PC-3 (cell line): ENCODE data around the gene SPINDOC. TPM values are rescaled to one million over a fixed set of nuclear protein-coding genes. Genes with fewer than 3 reads are reported as not detected.

Experiments
- ATAC-seq: fragments of 200-7000 bp; cut with Tn5 transposase; 2 replicates; pipeline ENCODE4 v1.9.1; 2020; ENCODE audit warnings: mild to moderate bottlenecking, moderate library complexity
- BruUV-seq: library from RNA; stranded (reverse); fragments of 400-500 nt; replicated peaks from 2 replicates; lab custom pipeline; 2021; lab: Mats Ljungman, UMichigan
- CTCF ChIA-PET: fragments of 300-600 bp; sonication (Branson Sonifier 250); formaldehyde crosslinking; loops from one replicate; lab custom pipeline; 2022; ENCODE audit warnings: antibody characterized with exemption; lab: Charles Lee
- POLR2A ChIA-PET: fragments of 300-600 bp; sonication (Branson Sonifier 250); formaldehyde crosslinking; loops from one replicate; lab custom pipeline; 2022; ENCODE audit warnings: antibody characterized with exemption; ENCODE audit not compliant: unreplicated experiment; lab: Charles Lee
- DNase-seq: peaks from one replicate; pipeline ENCODE4 v3.0.0-alpha.2; 2015
- H2AFZ ChIP-seq: fragments of 300-600 bp; sonication (generic); 2 replicates; pipeline ENCODE4 v1.6.0; 2016; ENCODE audit warnings: antibody characterized with exemption, low read length
- H3F3A ChIP-seq: fragments of 300-600 bp; sonication (generic); one replicate; pipeline ENCODE4 v1.6.0; 2017; ENCODE audit warnings: antibody characterized with exemption, low read length, control low read depth, mild to moderate bottlenecking; ENCODE audit not compliant: unreplicated experiment
- H3K27ac ChIP-seq: fragments of 300-600 bp; sonication (generic); 2 replicates; pipeline ENCODE4 v1.5.1; 2016; ENCODE audit warnings: mild to moderate bottlenecking, low read length
- H3K27me3 ChIP-seq: fragments of 300-600 bp; sonication (generic); 2 replicates; pipeline ENCODE4 v1.6.1; 2016; ENCODE audit warnings: low read length, mixed read lengths
- H3K36me3 ChIP-seq: fragments of 300-600 bp; sonication (generic); 2 replicates; pipeline ENCODE4 v1.6.1; 2016; ENCODE audit warnings: low read depth, mixed run types, low read length, mixed read lengths
- H3K4me1 ChIP-seq: fragments of 300-600 bp; sonication (generic); 2 replicates; pipeline ENCODE4 v1.5.1; 2016; ENCODE audit warnings: low read length; ENCODE audit not compliant: insufficient read depth
- H3K4me2 ChIP-seq: fragments of 300-600 bp; sonication (generic); 2 replicates; pipeline ENCODE4 v1.6.0; 2016; ENCODE audit warnings: low read length
- H3K4me3 ChIP-seq: fragments of 300-600 bp; sonication (generic); 2 replicates; pipeline ENCODE4 v1.5.1; 2016; ENCODE audit warnings: mild to moderate bottlenecking, low read length, mixed read lengths
- H3K79me2 ChIP-seq: fragments of 300-600 bp; sonication (generic); 2 replicates; pipeline ENCODE4 v1.6.1; 2017; ENCODE audit warnings: low read length, mixed read lengths
- H3K9ac ChIP-seq: fragments of 300-600 bp; sonication (generic); 2 replicates; pipeline ENCODE4 v1.6.0; 2016; ENCODE audit warnings: mild to moderate bottlenecking, low read length
- H3K9me2 ChIP-seq: fragments of 300-600 bp; sonication (generic); replicated peaks from 2 replicates; pipeline ENCODE4 v1.6.1; 2016; ENCODE audit warnings: mixed run types, low read length, mixed read lengths
- H3K9me3 ChIP-seq: fragments of 300-600 bp; sonication (generic); 2 replicates; pipeline ENCODE4 v1.6.1; 2016; ENCODE audit warnings: low read length, mixed read lengths
- H4K20me1 ChIP-seq: fragments of 300-600 bp; sonication (generic); 2 replicates; pipeline ENCODE4 v1.6.1; 2016; ENCODE audit warnings: low read length, mixed read lengths
- CTCF ChIP-seq: fragments of 300-600 bp; sonication (generic); conservative IDR thresholded peaks from 2 replicates; pipeline ENCODE4 v1.5.1; 2017; ENCODE audit warnings: antibody characterized with exemption, low read depth, mild to moderate bottlenecking, low read length
- EZH2 ChIP-seq: fragments of 300-600 bp; sonication (generic); IDR thresholded peaks from one replicate; pipeline ENCODE4 v1.6.1; 2017; ENCODE audit warnings: antibody characterized with exemption, mild to moderate bottlenecking, low read length; ENCODE audit not compliant: unreplicated experiment
- EZH2phosphoT487 ChIP-seq: fragments of 300-600 bp; sonication (generic); IDR thresholded peaks from 2 replicates; pipeline ENCODE4 v1.6.1; 2018; ENCODE audit warnings: mild to moderate bottlenecking, antibody characterized with exemption, low read length, borderline replicate concordance
- intact Hi-C: fragments of 100-400 bp; cut with micrococcal nuclease; formaldehyde crosslinking; loops from 2 replicates; pipeline ENCODE4 v1.9.0; 2023
- total RNA-seq: library from RNA; depleted of rRNA; stranded (reverse); fragments of >200 nt; gene quantifications from 2 replicates; pipeline ENCODE4 v1.2.3, GENCODE V29; 2014

Gene SPINDOC
- total RNA-seq, 1 experiment from 2014 or later = 61.5 TPM

DNA sequence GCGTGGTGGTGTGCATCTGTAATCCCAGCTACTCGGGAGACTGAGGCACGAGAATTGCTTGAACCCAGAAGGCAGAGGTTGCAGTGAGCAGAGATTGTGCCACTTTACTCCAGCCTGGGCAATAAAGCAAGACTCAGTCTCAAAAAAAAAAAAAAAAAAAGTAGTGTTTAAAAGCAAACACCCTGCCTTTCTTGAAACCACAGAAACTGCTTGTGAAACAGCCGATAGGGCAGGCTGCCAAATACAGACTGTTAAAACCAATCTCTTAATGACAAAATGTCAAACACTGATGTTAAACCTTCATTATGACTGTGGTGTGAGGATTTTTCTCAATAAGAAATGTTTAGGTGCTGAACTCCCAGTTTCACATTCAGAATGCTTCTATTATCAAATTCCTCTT is 53.0 kb downstream of the SPINDOC start:
- POLR2A ChIA-PET = no interaction called here
- H3F3A ChIP-seq = no peaks in the 10 kb centered on the region
- H3K9me2 ChIP-seq = no peaks in the 10 kb centered on the region
- H3K36me3 ChIP-seq = peaks cover 9% of the 10 kb centered on the region; the same call in 1 of the 2 replicates
- DNase-seq (peak; percentile 42), ATAC-seq (no peak)
- peaks cover 85% of the 10 kb centered on the region for H3K79me2 ChIP-seq
- H2AFZ ChIP-seq = no peak overlapping the region
- no peak for TF ChIP-seq EZH2phosphoT487
- TF ChIP-seq CTCF = no peak
- no peak for TF ChIP-seq EZH2
- peaks cover 41% of the 10 kb centered on the region for H3K4me1 ChIP-seq
- BruUV-seq = no TSS peak
- no peaks in the 10 kb centered on the region for H3K9me3 ChIP-seq
- no peak overlapping the region for H3K9ac ChIP-seq
- H3K4me3 ChIP-seq = no peak overlapping the region
- H3K27me3 ChIP-seq = no peaks in the 10 kb centered on the region
- intact Hi-C loops = no loop called here
- H4K20me1 ChIP-seq = peaks cover 13% of the 10 kb centered on the region
- no peak overlapping the region for H3K4me2 ChIP-seq
- H3K27ac ChIP-seq = no peak overlapping the region
- CTCF ChIA-PET = no interaction called here

- Histone ChIP-seq H3K27ac (no peak overlapping the region), H3K79me2 (peaks cover 79% of the 10 kb centered on the region), H3K4me3 (no peak overlapping the region), H3K27me3 (no peaks in the 10 kb centered on the region), H3F3A (no peaks in the 10 kb centered on the region), H3K4me2 (no peak overlapping the region), H4K20me1 (peaks cover 13% of the 10 kb centered on the region), H3K9me3 (no peaks in the 10 kb centered on the region), H3K4me1 (peaks cover 51% of the 10 kb centered on the region), H3K9me2 (no peaks in the 10 kb centered on the region), H2AFZ (no peak overlapping the region), H3K36me3 (0 out of 2 replicates have a peak, but pooled peaks cover 3% of the 10 kb centered on the region), H3K9ac (no peak overlapping the region)
- ChIA-PET POLR2A (no interaction called here), CTCF (no interaction called here)
- TF ChIP-seq EZH2 (no peak), CTCF (no peak), EZH2phosphoT487 (no peak)
- BruUV-seq = no TSS peak
- intact Hi-C loops = no loop called here
- ATAC-seq (no peak), DNase-seq (no peak)
These were observed 54.3 kb downstream of the SPINDOC start for GRCh38 chr11:63867511-63867910.

DNA sequence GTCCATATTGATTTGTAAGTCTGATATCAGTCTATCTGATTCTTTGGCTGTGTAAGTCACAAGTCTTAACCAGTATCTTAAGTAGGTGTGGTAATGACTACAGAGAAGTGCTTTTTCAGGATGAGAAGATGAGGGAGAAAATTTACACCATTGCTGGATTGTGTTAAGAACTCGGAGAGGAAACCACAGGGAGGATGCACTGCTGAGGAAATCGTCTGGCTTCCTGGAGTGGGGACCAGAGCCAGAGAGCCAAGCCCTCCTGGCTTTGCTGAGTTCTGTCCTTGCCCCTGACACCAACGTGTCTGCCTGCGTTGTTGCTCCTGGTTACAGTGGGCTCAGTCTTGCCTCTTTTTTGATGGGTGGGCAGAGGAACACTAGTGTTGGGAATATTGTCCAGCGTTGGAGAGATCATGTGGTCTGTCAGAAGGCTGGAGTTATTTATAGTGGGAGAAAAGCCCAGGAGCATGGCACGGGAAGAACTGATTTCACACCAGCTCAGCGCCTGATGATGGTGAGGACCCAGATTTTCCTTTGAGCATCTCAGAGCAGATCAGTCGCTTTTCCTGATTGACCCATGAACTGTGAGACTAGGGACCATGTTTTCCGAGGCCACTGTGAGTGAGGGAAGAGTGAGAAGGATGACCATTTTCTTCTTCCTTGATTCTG is 55.3 kb downstream of the SPINDOC start:
- H3K79me2 ChIP-seq = peaks cover 80% of the 10 kb centered on the region
- no peak overlapping the region for H2AFZ ChIP-seq
- no peaks in the 10 kb centered on the region for H3F3A ChIP-seq
- H3K27me3 ChIP-seq = no peaks in the 10 kb centered on the region
- no peak overlapping the region for H3K4me3 ChIP-seq
- no peak for TF ChIP-seq CTCF
- TF ChIP-seq EZH2phosphoT487 = no peak
- no peak for TF ChIP-seq EZH2
- intact Hi-C loops = no loop called here
- ChIA-PET POLR2A (interaction anchor here (0.6 to 0.7 kb wide), 2 partner anchors 16 to 835 kb away, joined by 3 read pairs; no protein-coding TSS in a partner anchor), CTCF (interaction anchor here (0.8 kb wide), 1 partner anchor 30 kb away, joined by 3 read pairs; no protein-coding TSS in a partner anchor)
- H4K20me1 ChIP-seq = peaks cover 13% of the 10 kb centered on the region
- H3K9ac ChIP-seq = no peak overlapping the region
- H3K4me2 ChIP-seq = peak overlapping the region; percentile 51
- H3K9me2 ChIP-seq = no peaks in the 10 kb centered on the region
- H3K27ac ChIP-seq = peak overlapping the region; percentile 10; the same call in 1 of the 2 replicates
- no peak for DNase-seq
- H3K9me3 ChIP-seq = no peaks in the 10 kb centered on the region
- BruUV-seq = no TSS peak
- no peak for ATAC-seq
- peaks cover 60% of the 10 kb centered on the region for H3K4me1 ChIP-seq
- 0 out of 2 replicates have a peak, but pooled peaks cover 3% of the 10 kb centered on the region for H3K36me3 ChIP-seq
